PC-9 (cell line): Measurements from ENCODE around the gene TBL2.

Experiments
- EZH2 ChIP-seq: fragments of 200-600 bp; sonication (generic); IDR thresholded peaks from 2 replicates; pipeline ENCODE4 v1.8.0; 2017; ENCODE audit warnings: antibody characterized with exemption, low read depth
- TF ChIP-seq, protein P1 (sequence below): fragments of 200-600 bp; sonication (generic); conservative IDR thresholded peaks from 2 replicates; pipeline ENCODE4 v1.6.1; 2017; ENCODE audit warnings: mixed run types, antibody characterized with exemption, mild to moderate bottlenecking, moderate library complexity

DNA sequence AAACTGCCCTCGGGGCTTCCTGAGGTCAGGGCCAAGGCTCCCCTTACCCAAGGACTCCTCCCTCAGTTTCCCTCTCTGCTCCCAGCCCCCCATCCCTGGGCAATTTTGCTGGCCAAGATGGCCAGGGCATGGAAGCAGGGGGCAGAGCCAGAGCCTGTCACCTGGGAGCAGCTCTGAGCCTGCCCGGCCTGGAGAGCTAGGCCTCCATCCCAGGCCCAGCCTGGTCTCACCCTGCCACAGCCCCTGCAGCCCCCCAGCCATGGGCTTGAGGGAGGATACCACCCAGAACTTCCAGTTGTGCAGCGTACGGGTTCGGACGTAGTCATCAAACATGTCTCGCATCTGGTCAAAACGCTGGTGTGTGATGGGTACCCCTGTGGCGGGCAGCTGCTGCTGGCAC, 17.0 kb upstream of the TBL2 start:
- TF ChIP-seq, protein P1, sequence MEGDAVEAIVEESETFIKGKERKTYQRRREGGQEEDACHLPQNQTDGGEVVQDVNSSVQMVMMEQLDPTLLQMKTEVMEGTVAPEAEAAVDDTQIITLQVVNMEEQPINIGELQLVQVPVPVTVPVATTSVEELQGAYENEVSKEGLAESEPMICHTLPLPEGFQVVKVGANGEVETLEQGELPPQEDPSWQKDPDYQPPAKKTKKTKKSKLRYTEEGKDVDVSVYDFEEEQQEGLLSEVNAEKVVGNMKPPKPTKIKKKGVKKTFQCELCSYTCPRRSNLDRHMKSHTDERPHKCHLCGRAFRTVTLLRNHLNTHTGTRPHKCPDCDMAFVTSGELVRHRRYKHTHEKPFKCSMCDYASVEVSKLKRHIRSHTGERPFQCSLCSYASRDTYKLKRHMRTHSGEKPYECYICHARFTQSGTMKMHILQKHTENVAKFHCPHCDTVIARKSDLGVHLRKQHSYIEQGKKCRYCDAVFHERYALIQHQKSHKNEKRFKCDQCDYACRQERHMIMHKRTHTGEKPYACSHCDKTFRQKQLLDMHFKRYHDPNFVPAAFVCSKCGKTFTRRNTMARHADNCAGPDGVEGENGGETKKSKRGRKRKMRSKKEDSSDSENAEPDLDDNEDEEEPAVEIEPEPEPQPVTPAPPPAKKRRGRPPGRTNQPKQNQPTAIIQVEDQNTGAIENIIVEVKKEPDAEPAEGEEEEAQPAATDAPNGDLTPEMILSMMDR, result no peak
- no peak for TF ChIP-seq EZH2
